Measurements from ENCODE around the gene PCBP2. TPM values are rescaled to one million over a fixed set of nuclear protein-coding genes. Genes with fewer than 3 reads are reported as not detected.

PCBP2 gene
- polyA plus RNA-seq, 6 donors from 2014 or later: 116 to 172 (median 146) TPM

DNA sequence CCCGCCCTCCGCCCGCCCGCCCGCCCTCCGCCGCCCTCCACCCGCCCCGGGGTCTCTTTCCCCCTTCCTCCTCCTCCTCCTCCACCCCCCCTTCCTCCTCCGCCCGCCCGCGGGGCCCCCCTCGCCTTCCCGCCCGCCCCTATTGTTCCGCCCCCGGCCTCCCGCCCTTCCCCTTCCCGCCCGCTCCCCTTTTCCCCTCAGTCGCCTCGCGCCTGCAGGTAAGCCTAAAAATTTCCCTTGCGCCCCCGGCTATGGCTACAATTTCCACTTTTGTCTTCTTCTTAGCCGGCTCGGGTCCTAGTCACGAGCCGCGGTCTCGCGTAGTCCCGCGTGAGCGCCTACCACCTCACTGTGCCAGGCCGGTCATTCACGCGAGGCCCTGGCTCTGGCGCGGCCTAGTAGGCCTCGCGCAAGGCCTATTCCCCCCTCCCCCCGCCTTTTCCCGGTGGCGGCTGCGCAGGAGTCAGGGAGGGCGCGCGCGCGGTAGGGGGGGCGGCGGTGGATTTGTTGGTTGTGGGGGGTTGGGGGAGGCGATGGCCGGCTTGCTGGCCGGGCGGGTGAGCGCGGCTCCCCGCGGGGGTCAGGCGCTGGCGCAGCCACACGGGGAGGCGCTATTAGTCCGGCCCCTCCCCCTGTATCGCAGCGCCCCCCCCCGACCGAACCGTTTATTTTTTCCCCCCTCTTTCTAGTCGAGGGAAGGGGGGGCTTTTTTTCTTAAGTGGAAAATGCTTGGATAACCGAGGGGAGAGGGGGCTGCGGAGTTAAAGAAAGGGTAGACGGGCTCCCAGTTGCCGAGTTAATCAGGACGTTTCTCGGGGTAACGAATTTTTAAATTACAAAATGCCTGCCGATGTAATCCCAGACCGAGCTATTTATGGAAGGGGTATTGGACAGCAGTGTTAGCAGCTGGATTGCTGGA is 516 bp downstream of the PCBP2 start:
- peak; percentile 76 for DNase-seq
- H3K4me1 Mint-ChIP-seq: peaks cover 30 to 38% (median 33%) of the 10 kb centered on the region in 3 donors
- H3K36me3 Mint-ChIP-seq: peaks cover 8 to 13% of the 10 kb centered on the region in 2 donors
- H3K9me3 Mint-ChIP-seq: no peaks in the 10 kb centered on the region
- no peaks in the 10 kb centered on the region for H3K27me3 Mint-ChIP-seq
- peak; percentile 29 to 32 for ATAC-seq (ENCODE audit: low read depth in 2 of 2)
- peak overlapping the region; percentile 95 to 100 (median 98) for H3K27ac Mint-ChIP-seq
- H3K4me3 Mint-ChIP-seq: peak overlapping the region; percentile 53 to 100 (median 98)

DNA sequence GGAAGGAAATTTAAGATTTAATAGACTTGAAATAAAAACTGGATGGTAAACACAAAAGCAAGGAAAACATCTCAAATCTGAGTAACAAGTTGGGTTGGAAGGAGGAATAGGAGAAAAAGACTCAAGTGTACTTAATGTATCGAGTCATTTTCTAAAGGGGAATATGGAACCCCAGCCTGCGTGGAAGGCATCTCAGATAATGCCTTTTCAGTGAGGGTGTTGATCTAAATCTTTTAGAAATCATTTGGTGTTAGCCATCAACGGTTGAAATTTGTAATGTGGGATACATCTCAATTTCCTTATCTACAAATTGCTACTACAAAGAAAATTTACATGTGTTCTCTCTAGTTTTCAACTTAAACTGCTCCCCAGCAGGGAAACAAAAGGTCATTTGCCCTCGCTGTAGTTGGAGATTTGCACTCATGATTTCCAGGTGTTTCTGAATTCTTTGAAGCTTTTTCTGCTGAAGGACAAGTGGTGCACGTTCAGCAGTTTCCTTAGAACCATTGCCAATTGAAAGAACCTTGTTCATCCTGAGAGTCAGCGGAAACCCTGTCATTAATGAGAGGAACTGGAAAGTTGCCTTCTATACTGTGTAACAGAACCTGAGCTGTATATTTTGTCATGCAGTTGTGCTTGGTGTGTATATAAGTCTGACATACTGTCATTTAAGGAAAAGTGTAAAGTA is 2.2 kb downstream of the PCBP2 start:
- DNase-seq (no peak), ATAC-seq (ENCODE audit: low read depth in 2 of 2) (no peak)
- Mint-ChIP-seq H3K36me3 (peaks cover 4 to 16% of the 10 kb centered on the region in 2 donors), H3K27me3 (no peaks in the 10 kb centered on the region), H3K9me3 (no peaks in the 10 kb centered on the region), H3K4me3 (peak overlapping the region in 6 of 8 donors; percentile 35 to 99 (median 96)), H3K27ac (peak overlapping the region in 2 of 6 donors; percentile 84 to 97), H3K4me1 (peaks cover 30 to 38% (median 31%) of the 10 kb centered on the region in 3 donors)

DNA sequence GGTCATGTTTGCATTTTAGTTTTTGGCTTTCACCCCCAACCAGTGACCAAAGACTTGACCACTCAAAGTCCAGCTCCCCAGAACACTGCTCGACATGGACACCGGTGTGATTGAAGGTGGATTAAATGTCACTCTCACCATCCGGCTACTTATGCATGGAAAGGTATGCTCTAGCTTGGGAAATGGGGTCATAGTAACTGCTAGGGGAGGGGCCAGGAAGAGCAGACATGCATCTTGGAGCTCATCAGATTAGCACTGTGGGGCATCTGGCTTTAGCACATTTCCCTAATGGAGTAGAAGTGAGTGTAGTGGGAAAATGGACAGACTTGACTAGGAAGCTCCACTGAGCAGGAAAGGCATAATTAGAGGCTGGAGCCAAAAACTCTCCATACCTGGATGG is 2.8 kb downstream of the PCBP2 start:
- H3K27me3 Mint-ChIP-seq: no peaks in the 10 kb centered on the region
- H3K36me3 Mint-ChIP-seq: peaks cover 4 to 20% of the 10 kb centered on the region in 2 donors
- ATAC-seq (ENCODE audit: low read depth in 2 of 2) (no peak), DNase-seq (no peak)
- H3K27ac Mint-ChIP-seq: peak overlapping the region in 2 of 6 donors; percentile 40 to 84
- H3K4me3 Mint-ChIP-seq: peak overlapping the region in 3 of 8 donors; percentile 7 to 53 (median 44)
- peaks cover 30 to 38% (median 34%) of the 10 kb centered on the region in 3 donors for H3K4me1 Mint-ChIP-seq
- H3K9me3 Mint-ChIP-seq: no peaks in the 10 kb centered on the region

DNA sequence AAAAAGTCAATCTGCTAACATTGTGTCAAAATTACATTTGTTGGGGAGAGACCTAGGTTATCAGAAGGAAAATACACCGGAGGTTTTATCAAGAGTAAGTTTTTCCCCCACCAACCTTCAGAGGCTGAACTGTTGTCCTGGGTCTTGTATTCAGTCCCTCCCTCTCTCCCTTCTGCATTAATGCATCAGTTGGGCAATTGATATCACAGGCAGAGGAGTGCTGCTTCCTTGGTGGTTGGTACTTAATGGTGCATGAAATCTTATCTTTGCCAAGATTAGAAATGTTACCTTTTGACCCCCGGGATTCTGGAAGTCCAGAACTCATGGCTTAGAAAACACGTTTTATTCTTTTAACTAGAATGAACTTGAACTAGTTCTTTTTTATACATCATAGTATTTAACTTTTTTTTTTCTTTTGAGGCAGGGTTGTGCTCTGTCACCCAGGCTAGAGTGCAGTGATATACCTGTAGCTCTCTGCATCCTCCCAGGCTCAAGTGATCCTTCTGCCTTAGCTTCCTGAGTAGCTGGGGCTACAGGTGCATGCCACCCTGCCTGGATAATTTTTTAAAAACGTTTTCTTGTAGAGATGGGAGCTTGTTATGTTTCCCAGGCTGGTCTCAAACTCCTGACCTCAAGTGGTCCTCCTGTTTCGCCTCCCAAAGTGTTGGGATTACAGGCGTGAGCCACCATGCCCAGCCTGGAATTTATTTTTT is 4.9 kb downstream of the PCBP2 start:
- peak overlapping the region in 2 of 8 donors; percentile 22 to 51 for H3K4me3 Mint-ChIP-seq
- H3K27ac Mint-ChIP-seq: no peak overlapping the region
- peaks cover 17 to 36% of the 10 kb centered on the region in 2 donors for H3K36me3 Mint-ChIP-seq
- ATAC-seq (ENCODE audit: low read depth in 2 of 2): no peak
- no peaks in the 10 kb centered on the region for H3K27me3 Mint-ChIP-seq
- no peaks in the 10 kb centered on the region for H3K9me3 Mint-ChIP-seq
- H3K4me1 Mint-ChIP-seq: peaks cover 26 to 41% (median 41%) of the 10 kb centered on the region in 3 donors
- DNase-seq: no peak

DNA sequence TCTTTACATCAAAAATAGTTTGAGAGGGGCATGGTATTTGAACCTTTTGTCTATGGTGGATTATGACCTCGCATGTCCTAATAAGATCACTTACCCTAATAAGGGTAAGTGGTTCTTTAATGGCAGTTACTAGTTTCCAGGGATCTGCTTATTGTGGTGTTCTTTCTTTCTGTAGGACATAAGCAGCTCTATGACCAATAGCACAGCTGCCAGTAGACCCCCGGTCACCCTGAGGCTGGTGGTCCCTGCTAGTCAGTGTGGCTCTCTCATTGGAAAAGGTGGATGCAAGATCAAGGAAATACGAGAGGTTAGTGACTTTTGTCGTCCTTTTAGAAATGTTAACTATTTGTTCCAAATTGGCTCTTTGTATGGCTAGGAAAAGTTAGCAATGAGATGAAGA is 7.2 kb downstream of the PCBP2 start:
- H3K36me3 Mint-ChIP-seq: peaks cover 29 to 43% of the 10 kb centered on the region in 2 donors
- no peak for DNase-seq
- ATAC-seq (ENCODE audit: low read depth in 2 of 2): no peak
- peak overlapping the region in 1 of 6 donors; percentile 18 for H3K27ac Mint-ChIP-seq
- no peak overlapping the region for H3K4me3 Mint-ChIP-seq
- no peaks in the 10 kb centered on the region for H3K9me3 Mint-ChIP-seq
- H3K4me1 Mint-ChIP-seq: peaks cover 11 to 25% (median 24%) of the 10 kb centered on the region in 3 donors
- no peaks in the 10 kb centered on the region for H3K27me3 Mint-ChIP-seq

DNA sequence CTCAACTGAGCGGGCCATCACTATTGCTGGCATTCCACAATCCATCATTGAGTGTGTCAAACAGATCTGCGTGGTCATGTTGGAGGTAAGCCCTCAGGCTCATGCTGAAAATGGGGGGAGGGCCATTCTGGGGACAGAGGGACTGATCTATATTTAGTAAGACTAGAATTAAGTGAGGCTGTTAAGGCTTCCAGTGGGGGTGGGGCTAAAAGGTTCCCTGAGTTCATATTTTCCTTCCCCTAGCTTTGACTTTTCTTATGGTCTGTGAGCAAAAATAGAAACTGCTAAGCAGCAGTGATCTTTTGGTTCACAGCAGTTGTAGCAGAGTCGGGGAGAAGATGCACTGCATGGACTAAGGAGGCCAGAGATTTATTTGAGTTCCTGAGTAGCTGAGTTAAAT is 9.2 kb downstream of the PCBP2 start:
- ATAC-seq (ENCODE audit: low read depth in 2 of 2) (no peak), DNase-seq (no peak)
- peak overlapping the region in 1 of 6 donors; percentile 70 for H3K27ac Mint-ChIP-seq
- H3K36me3 Mint-ChIP-seq: peaks cover 31 to 36% of the 10 kb centered on the region in 2 donors
- no peaks in the 10 kb centered on the region for H3K9me3 Mint-ChIP-seq
- H3K27me3 Mint-ChIP-seq: no peaks in the 10 kb centered on the region
- peak overlapping the region in 2 of 8 donors; percentile 3 to 49 for H3K4me3 Mint-ChIP-seq
- H3K4me1 Mint-ChIP-seq: peaks cover 7 to 24% (median 23%) of the 10 kb centered on the region in 3 donors

DNA sequence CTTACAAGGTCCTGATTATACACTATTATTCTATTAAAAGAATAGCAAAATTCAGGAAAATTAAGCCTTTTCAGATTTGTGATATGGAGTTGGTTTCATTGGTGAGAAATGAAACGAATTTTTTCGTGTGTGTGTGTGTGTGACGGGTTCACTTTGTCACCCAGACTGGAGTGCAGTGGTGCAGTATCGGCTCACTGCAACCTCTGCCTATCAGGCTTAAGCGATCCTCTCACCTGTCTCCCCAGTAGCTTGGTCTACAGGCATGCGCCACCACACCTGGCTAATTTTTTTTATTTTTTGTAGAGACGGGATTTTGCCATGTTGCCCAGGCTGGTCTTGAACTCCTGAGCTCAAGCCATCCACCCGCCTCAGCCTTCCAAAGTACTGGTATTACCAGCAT is 9.7 kb downstream of the PCBP2 start:
- peaks cover 7 to 28% (median 24%) of the 10 kb centered on the region in 3 donors for H3K4me1 Mint-ChIP-seq
- ATAC-seq (ENCODE audit: low read depth in 2 of 2) (no peak), DNase-seq (no peak)
- no peak overlapping the region for H3K4me3 Mint-ChIP-seq
- H3K36me3 Mint-ChIP-seq: peaks cover 31 to 36% of the 10 kb centered on the region in 2 donors
- H3K9me3 Mint-ChIP-seq: no peaks in the 10 kb centered on the region
- no peaks in the 10 kb centered on the region for H3K27me3 Mint-ChIP-seq
- H3K27ac Mint-ChIP-seq: peak overlapping the region in 1 of 6 donors; percentile 70

DNA sequence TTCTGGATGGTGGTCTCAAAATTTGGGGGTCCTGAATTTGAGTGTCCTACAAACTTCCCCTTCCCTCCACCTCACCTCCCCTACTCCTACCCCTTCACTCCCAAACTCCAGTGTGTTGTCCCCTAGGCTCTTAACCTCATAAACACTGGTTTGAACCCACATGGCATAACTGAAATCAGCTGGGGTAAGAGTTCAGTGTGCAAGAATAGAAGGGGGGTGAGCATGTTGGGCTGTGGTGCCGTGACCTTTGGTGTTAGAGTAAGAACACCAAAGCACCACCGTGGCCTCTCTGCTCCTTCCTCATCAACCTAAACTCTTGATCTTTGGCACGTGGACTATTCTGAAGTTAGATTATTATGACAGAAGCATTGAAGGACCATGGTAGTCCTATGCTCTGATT is 11.0 kb downstream of the PCBP2 start:
- H3K4me3 Mint-ChIP-seq: no peak overlapping the region
- H3K27me3 Mint-ChIP-seq: no peaks in the 10 kb centered on the region
- ATAC-seq (ENCODE audit: low read depth in 2 of 2) (no peak), DNase-seq (no peak)
- no peaks in the 10 kb centered on the region for H3K9me3 Mint-ChIP-seq
- H3K27ac Mint-ChIP-seq: peak overlapping the region in 1 of 6 donors; percentile 32
- peaks cover 7 to 34% (median 29%) of the 10 kb centered on the region in 3 donors for H3K4me1 Mint-ChIP-seq
- peaks cover 36 to 37% of the 10 kb centered on the region in 2 donors for H3K36me3 Mint-ChIP-seq

DNA sequence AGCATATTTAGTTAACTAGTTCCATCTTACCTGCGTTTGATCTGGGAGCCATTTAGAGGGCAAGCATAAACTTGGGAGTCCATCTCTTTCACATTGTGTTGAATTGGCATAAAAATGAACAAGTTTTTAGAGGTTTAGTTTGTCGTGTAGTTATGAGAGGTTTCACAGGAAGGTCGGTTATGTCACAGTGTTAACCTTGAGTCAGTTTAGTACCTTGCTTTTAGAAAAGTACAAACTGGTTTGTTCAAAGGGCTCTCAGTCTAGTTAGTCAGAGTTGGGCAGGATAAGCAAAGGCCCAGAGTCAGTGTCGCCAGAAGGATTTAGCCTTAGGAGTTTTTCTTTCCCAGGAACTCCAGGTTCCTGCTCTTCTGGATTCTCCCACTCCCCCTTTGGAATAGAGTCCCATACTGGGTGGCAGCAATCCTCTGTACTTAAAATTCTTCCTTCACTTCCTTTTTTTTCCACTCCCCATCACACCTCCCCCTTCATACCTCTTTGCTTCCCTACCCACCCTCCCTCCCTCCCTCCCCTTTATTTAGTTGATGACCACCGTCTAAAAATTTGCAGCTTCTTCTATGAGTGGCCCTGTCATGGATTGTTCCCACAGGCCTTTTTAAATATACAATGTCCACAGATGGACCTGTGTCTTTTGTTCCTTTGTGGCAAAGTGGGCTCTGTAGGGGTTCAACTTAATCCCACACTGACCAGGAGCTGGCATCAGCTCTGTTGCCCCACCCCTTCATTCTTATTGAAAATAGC is 12.1 kb downstream of the PCBP2 start:
- no peak overlapping the region for H3K4me3 Mint-ChIP-seq
- ATAC-seq (ENCODE audit: low read depth in 2 of 2) (no peak), DNase-seq (no peak)
- peaks cover 35 to 36% of the 10 kb centered on the region in 2 donors for H3K36me3 Mint-ChIP-seq
- H3K27ac Mint-ChIP-seq: peak overlapping the region in 1 of 6 donors; percentile 44
- H3K27me3 Mint-ChIP-seq: no peaks in the 10 kb centered on the region
- peaks cover 7 to 34% (median 28%) of the 10 kb centered on the region in 3 donors for H3K4me1 Mint-ChIP-seq
- H3K9me3 Mint-ChIP-seq: no peaks in the 10 kb centered on the region

DNA sequence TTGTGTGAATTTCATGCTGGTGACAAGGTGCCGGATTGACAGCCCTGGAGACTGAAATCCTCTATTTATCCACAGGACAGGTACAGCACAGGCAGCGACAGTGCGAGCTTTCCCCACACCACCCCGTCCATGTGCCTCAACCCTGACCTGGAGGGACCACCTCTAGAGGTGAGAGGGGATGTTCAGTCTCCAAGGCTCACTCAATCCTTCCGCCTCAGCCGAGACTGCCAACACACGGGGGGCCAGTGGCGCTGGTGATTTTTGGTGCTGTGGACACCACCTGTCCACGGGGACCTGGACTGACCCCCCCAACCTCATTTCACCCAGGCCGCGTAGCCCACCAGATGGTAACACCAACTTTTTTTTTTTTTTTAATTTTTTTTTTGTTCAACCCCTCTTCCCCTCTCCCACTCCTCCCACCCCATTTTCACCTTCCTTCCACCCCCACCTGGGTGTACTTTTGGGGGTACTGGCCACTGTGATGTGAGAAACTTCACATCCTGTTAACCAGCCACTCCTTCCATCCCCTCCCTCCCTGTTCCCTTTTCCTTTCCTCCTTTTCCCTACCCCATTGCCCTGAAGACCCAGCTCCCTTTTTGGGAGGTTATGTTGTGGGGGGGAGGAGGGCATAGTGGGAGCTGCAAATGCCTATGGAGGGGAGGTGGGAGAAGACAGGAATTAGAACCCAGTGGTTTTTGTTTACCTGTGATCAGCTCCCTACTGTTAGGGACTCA is 12.9 kb downstream of the PCBP2 start:
- H3K9me3 Mint-ChIP-seq: no peaks in the 10 kb centered on the region
- no peaks in the 10 kb centered on the region for H3K27me3 Mint-ChIP-seq
- no peak for DNase-seq
- H3K4me1 Mint-ChIP-seq: peaks cover 7 to 34% (median 25%) of the 10 kb centered on the region in 3 donors
- peak overlapping the region in 1 of 6 donors; percentile 82 for H3K27ac Mint-ChIP-seq
- peaks cover 29 to 36% of the 10 kb centered on the region in 2 donors for H3K36me3 Mint-ChIP-seq
- ATAC-seq (ENCODE audit: low read depth in 2 of 2): no peak
- H3K4me3 Mint-ChIP-seq: peak overlapping the region in 1 of 8 donors; percentile 63

DNA sequence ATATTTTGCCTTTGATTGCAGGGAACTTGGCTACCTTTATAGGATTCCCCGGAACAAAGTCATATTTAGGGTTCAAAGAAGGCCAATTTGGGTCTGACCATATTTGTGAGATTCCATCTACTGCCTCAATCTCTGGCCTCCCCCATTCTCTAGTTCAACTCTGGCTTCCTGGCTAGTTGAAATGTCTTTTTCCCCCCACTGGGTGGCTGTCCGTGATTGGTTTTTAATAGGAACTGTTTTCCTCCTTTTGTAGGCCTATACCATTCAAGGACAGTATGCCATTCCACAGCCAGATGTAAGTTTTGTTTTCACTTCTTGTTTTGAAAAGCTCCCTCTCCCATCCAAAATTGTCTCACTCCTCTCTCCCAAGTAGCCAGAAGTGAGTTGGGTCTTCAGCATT is 13.8 kb downstream of the PCBP2 start:
- ATAC-seq (ENCODE audit: low read depth in 2 of 2): no peak
- Mint-ChIP-seq H3K36me3 (peaks cover 21 to 32% of the 10 kb centered on the region in 2 donors), H3K4me1 (peaks cover 7 to 31% (median 18%) of the 10 kb centered on the region in 3 donors), H3K27me3 (no peaks in the 10 kb centered on the region), H3K9me3 (no peaks in the 10 kb centered on the region), H3K27ac (peak overlapping the region in 2 of 6 donors; percentile 75 to 82), H3K4me3 (peak overlapping the region in 1 of 8 donors; percentile 15)
- DNase-seq: no peak

DNA sequence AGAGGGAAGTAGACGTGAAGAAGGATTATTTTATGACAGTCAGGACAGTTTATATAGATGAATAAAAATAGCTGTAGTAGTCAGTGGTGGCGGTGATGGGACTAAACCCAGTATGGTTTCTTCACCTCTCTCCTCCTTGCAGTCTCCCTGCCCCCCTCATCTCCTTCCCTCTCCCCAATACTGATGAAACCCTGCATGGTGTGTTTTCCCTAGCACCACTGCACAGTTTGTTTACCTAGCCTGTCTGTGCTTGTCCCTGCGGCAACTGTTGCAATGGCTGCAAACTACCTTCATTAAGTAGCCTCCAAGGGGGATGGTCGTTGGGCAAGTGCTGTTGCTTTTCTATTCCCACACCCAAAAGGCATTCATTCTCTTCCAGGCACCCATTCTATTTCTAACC is 14.7 kb downstream of the PCBP2 start:
- Mint-ChIP-seq H3K9me3 (no peaks in the 10 kb centered on the region), H3K4me3 (no peak overlapping the region), H3K27ac (peak overlapping the region in 4 of 6 donors; percentile 11 to 85 (median 67)), H3K4me1 (peaks cover 5 to 27% (median 13%) of the 10 kb centered on the region in 3 donors), H3K36me3 (peaks cover 18 to 29% of the 10 kb centered on the region in 2 donors), H3K27me3 (no peaks in the 10 kb centered on the region)
- DNase-seq: no peak
- ATAC-seq (ENCODE audit: low read depth in 2 of 2): no peak
